ENCODE measurements around the gene RPL36.

DNA sequence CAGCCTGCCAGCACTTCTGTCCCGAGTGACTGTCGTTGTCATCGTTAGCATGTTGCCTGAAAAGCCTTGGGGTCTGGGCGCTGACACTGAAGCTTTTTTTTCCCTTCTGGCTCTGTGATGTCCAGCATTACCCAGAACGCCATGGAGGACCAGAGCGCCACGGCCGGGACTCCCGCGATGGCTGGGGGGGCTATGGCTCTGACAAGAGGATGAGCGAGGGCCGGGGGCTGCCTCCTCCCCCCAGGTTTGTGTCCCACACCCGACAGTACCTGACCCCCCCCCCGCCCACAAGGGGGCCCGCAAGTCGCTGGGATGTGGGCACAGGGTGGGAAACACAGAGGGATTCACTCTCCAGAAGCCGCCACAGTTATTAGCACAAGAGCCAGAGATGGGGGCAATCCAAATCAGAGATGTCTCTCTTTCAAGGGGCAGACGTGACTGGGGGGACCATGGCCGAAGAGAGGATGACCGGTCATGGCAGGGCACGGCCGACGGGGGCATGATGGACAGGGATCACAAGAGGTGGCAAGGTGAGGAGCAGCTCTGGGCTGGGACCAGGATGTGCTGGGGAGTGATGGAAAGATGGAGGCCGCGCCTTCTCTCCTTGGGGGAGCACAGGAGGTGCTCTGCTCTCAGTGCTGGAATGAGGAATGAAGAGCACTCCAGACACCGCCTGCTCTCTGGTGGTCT is 23.0 kb upstream of the RPL36 start:
- TF ChIP-seq, protein P1, sequence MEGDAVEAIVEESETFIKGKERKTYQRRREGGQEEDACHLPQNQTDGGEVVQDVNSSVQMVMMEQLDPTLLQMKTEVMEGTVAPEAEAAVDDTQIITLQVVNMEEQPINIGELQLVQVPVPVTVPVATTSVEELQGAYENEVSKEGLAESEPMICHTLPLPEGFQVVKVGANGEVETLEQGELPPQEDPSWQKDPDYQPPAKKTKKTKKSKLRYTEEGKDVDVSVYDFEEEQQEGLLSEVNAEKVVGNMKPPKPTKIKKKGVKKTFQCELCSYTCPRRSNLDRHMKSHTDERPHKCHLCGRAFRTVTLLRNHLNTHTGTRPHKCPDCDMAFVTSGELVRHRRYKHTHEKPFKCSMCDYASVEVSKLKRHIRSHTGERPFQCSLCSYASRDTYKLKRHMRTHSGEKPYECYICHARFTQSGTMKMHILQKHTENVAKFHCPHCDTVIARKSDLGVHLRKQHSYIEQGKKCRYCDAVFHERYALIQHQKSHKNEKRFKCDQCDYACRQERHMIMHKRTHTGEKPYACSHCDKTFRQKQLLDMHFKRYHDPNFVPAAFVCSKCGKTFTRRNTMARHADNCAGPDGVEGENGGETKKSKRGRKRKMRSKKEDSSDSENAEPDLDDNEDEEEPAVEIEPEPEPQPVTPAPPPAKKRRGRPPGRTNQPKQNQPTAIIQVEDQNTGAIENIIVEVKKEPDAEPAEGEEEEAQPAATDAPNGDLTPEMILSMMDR (IDR thresholded peaks at IDR 0.05; ENCODE audit: low read length), result no peak
- TF ChIP-seq EZH2 (optimal IDR thresholded peaks at IDR 0.05; ENCODE audit: low read depth, low read length), result no peak
